ENCODE results near the gene RBP2. TPM values are rescaled to one million over a fixed set of nuclear protein-coding genes. Genes with fewer than 3 reads are reported as not detected.

Gene RBP2
- total RNA-seq, 1 donor from 2014 or later: not detected

DNA sequence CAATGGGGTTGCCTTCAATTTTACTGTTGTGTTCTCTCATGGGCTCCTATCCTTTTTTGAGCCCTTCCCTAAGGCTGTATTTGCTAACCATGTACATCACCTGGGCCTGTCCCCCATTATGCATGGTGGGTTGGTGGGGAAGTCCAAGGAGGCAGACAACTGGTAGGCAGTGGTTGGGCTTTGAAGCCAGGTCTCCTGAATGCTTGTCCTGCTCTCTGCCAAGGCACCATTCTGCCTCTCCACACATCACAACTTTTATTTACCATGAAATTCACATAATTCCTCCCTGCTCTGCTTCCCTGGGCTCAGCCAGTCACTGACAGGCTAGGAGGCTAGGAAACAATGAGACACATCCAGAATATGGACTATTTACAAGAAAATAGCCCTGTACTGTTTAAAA lies 45.8 kb downstream of the RBP2 start:
- Mint-ChIP-seq H3K36me3 (ENCODE audit: low read depth) (peaks cover 7% of the 10 kb centered on the region), H3K4me3 (no peak overlapping the region), H3K27me3 (no peaks in the 10 kb centered on the region), H3K4me1 (no peaks in the 10 kb centered on the region), H3K9me3 (no peaks in the 10 kb centered on the region), H3K27ac (no peak overlapping the region)
- POLR2A ChIA-PET: no interaction called here
- DNase-seq (no peak), ATAC-seq (ENCODE audit: low read depth) (no peak)
- TF ChIP-seq, protein P1, sequence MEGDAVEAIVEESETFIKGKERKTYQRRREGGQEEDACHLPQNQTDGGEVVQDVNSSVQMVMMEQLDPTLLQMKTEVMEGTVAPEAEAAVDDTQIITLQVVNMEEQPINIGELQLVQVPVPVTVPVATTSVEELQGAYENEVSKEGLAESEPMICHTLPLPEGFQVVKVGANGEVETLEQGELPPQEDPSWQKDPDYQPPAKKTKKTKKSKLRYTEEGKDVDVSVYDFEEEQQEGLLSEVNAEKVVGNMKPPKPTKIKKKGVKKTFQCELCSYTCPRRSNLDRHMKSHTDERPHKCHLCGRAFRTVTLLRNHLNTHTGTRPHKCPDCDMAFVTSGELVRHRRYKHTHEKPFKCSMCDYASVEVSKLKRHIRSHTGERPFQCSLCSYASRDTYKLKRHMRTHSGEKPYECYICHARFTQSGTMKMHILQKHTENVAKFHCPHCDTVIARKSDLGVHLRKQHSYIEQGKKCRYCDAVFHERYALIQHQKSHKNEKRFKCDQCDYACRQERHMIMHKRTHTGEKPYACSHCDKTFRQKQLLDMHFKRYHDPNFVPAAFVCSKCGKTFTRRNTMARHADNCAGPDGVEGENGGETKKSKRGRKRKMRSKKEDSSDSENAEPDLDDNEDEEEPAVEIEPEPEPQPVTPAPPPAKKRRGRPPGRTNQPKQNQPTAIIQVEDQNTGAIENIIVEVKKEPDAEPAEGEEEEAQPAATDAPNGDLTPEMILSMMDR (IDR thresholded peaks at IDR 0.05): no peak
- intact Hi-C loops (cut with micrococcal nuclease): no loop called here
- CTCF ChIA-PET: no interaction called here

DNA sequence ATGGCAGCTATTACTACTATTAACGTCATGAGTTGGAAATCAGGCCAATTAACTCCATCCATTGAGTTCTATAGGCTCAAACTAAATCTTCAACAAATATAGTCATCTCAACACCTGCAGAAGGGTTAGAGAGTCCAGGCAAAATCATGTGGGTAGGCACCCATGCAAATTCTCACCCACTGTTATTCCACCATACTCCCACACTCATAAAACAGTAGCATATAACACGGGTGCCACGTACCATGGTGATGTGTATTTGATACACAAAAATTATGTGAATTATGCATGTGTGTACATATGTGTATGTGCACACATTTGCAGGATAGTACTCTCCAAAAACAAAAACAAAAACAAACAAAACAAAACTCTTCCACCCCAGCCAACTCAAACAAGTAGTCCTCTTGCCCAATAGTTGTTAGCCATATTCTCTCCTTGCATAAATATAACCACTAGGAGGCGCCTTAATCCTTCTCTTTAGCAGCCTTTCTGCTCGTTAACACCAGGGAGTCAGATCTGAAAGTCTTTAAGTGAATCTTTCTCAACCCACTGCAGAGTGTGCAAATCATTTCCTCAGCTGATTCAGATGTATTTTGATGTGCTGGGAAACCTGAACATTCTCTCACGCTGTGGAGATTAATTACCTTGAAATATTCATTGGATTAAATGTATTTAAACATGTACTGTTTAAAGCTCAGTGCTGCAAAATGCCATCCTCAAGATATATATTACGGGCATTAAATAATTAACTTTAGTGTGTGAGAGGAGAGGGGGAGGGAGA lies 48.8 kb downstream of the RBP2 start:
- Mint-ChIP-seq H3K27me3 (no peaks in the 10 kb centered on the region), H3K4me1 (no peaks in the 10 kb centered on the region), H3K9me3 (no peaks in the 10 kb centered on the region), H3K4me3 (no peak overlapping the region), H3K27ac (no peak overlapping the region), H3K36me3 (ENCODE audit: low read depth) (peaks cover 21% of the 10 kb centered on the region)
- ChIA-PET POLR2A (no interaction called here), CTCF (interaction anchor here (0.6 to 1.2 kb wide), 4 partner anchors 94 to 1438 kb away, joined by 3 to 5 read pairs (median 3); no protein-coding TSS in a partner anchor)
- DNase-seq (no peak), ATAC-seq (ENCODE audit: low read depth) (peak; percentile 42)
- intact Hi-C loops (cut with micrococcal nuclease): loop anchor here (1.0 to 5.0 kb wide), 3 partner anchors 1436 to 1765 kb away; no protein-coding TSS in a partner anchor
- TF ChIP-seq, protein P1 (IDR thresholded peaks at IDR 0.05): no peak

DNA sequence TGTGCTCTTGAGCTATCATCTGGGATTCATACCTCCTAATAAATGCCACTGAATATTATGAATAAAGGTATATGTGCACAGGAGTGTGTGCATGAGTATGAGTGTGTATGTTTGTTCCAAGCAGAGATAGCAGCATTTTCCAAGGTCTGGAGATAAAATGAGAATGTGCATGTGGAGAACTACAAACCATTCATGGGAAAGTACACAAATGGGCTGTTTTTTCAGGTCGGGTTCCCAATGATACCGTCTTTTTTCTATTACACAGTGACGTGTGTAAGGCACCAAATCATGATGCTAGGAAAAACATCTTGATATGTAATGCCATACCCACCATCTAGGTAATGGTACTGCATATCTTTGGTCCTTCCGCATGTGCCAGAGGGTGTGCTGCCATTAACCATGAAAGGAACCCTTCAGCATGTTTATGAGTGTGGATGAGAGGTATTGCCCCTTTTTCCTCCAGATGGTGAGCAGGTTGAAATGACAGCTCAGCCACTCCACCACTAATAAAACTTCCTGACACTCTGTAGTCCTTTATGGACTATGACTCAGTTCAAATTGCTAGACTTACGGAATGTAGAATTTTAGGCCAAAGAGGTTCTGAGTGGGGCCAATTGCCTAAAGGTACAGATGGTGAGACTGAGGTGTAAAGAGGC lies 50.4 kb downstream of the RBP2 start:
- CTCF ChIA-PET: no interaction called here
- H3K4me3 Mint-ChIP-seq: no peak overlapping the region
- POLR2A ChIA-PET: no interaction called here
- ATAC-seq (ENCODE audit: low read depth) (no peak), DNase-seq (no peak)
- no peak overlapping the region for H3K27ac Mint-ChIP-seq
- intact Hi-C loops (cut with micrococcal nuclease): loop anchor here (2.0 to 5.0 kb wide), 2 partner anchors 1681 to 1767 kb away; no protein-coding TSS in a partner anchor
- H3K4me1 Mint-ChIP-seq: no peaks in the 10 kb centered on the region
- no peaks in the 10 kb centered on the region for H3K9me3 Mint-ChIP-seq
- TF ChIP-seq, protein P1 (IDR thresholded peaks at IDR 0.05): no peak
- peaks cover 14% of the 10 kb centered on the region for H3K36me3 Mint-ChIP-seq (ENCODE audit: low read depth)
- H3K27me3 Mint-ChIP-seq: no peaks in the 10 kb centered on the region

DNA sequence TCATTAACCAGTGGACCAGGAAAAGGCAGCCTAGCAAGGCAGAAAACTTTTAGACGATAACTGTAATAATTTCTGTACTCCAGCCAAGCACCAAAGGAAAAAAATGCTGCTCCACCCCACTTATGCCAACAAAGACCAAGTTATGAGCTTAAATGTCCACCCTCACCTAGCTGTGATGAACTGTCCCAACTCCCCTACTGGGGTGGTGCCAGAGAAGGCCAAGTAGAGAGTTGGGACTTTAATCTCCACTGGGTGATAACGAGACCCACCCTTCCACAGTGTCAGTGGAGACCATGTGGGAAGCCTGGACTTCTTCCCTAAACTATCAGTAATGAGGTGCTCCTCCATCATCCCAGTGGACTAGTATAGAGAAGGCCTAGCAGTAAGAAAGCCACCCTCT lies 53.1 kb downstream of the RBP2 start:
- intact Hi-C loops (cut with micrococcal nuclease): no loop called here
- CTCF ChIA-PET: no interaction called here
- ATAC-seq (ENCODE audit: low read depth): no peak

DNA sequence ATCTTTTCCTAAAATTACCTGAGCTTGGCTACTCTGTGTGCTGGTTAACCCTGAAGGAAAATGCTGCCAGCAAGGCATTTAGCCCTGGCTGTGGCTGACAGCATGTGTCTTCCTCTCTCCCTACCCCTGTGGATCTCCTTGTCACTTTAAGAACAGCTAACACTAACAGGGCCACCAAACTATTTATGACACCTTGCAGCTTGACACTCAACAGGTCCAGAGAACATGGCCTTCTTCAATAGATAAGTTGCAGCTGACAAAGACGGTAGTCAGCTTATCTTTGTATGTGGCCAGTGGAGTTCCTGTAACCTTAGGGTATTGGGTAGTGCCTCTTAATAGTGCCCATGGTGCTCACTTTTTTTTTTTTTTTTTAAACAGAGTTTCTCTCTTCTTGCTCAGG lies 54.9 kb downstream of the RBP2 start:
- Mint-ChIP-seq H3K4me3 (no peak overlapping the region), H3K4me1 (no peaks in the 10 kb centered on the region), H3K27ac (no peak overlapping the region), H3K36me3 (ENCODE audit: low read depth) (peaks cover 24% of the 10 kb centered on the region), H3K27me3 (no peaks in the 10 kb centered on the region), H3K9me3 (peaks cover 14% of the 10 kb centered on the region)
- DNase-seq (no peak), ATAC-seq (ENCODE audit: low read depth) (no peak)
- ChIA-PET CTCF (no interaction called here), POLR2A (no interaction called here)
- TF ChIP-seq, protein P1 (IDR thresholded peaks at IDR 0.05): no peak
- intact Hi-C loops (cut with micrococcal nuclease): no loop called here

More for the DNA sequence above, 53.1 kb downstream of the RBP2 start:
- Mint-ChIP-seq H3K4me1 (no peaks in the 10 kb centered on the region), H3K4me3 (no peak overlapping the region), H3K27ac (no peak overlapping the region), H3K9me3 (no peaks in the 10 kb centered on the region), H3K36me3 (ENCODE audit: low read depth) (peaks cover 18% of the 10 kb centered on the region), H3K27me3 (no peaks in the 10 kb centered on the region)
- POLR2A ChIA-PET: no interaction called here
- no peak for DNase-seq
- TF ChIP-seq, protein P1 (IDR thresholded peaks at IDR 0.05): no peak
